ENCODE data around the gene RABGAP1L. TPM values are rescaled to one million over a fixed set of nuclear protein-coding genes. Genes with fewer than 3 reads are reported as not detected.
"Not testable (repeated sequence)": the region's sequence is repeated elsewhere in the genome, so short reads cannot be mapped to it uniquely, and the experiment has no call there.

RABGAP1L gene
- total RNA-seq, 1 donor = 29.8 TPM

DNA sequence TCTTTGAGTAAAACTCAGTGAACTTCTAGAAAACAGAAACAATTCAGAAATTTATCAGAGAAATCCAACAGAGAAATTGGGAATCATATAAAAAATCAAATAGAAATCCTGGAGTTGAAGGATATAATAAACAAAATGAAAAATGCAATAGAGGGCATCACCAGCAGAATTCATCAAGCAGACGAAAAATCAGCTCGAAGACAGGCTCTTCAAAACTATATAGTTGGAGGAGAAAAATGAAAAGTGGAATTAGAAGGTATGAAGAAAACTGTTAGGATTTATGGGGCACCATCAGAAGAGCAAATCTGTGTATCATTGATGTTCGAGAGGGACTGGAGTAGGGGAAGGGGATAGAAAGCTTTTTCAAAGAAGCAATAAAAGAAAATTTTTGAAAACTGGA, 167.0 kb downstream of the RABGAP1L start:
- no peak for DNase-seq (ENCODE audit: low read depth)
- no peak overlapping the region for H3K4me3 ChIP-seq (ENCODE audit: low read depth, low read length)
- TF ChIP-seq CTCF (IDR thresholded peaks at IDR 0.05; ENCODE audit: insufficient read depth, low read depth, low read length) = no peak

- no peak overlapping the region for H3K4me3 ChIP-seq (ENCODE audit: low read depth, low read length)
- TF ChIP-seq CTCF (IDR thresholded peaks at IDR 0.05; ENCODE audit: insufficient read depth, low read depth, low read length) = no peak
- no peak for DNase-seq (ENCODE audit: low read depth)
These were observed 174.1 kb downstream of the RABGAP1L start for GRCh38 chr1:174333437-174333836.

GRCh38 chr1:174337000-174337681, 177.8 kb downstream of the RABGAP1L start:
- TF ChIP-seq CTCF (IDR thresholded peaks at IDR 0.05; ENCODE audit: insufficient read depth, low read depth, low read length) = no peak
- no peak for DNase-seq (ENCODE audit: low read depth)

DNA sequence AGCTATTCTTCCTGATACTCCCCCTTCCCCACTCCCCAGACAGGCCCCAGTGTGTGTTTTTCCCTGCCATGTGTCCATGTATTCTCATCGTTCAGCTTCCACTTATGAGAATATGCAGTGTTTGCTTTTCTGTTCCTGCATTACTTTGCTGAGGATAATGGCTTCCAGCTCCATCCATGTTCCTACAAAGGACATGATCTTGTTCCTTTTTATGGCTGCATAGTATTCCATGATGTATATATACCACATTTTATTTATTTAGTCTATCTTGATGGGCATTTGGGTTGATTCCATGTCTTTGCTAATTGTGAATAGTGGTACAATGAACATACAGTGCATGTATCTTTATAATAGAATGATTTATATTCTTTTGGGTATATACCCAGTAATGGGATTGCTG, 181.1 kb downstream of the RABGAP1L start:
- not testable (repeated sequence) for DNase-seq (ENCODE audit: low read depth); H3K4me3 ChIP-seq (ENCODE audit: low read depth, low read length)

More at GRCh38 chr1:174337000-174337681, 177.8 kb downstream of the RABGAP1L start:
- no peak overlapping the region for H3K4me3 ChIP-seq (ENCODE audit: low read depth, low read length)

DNA sequence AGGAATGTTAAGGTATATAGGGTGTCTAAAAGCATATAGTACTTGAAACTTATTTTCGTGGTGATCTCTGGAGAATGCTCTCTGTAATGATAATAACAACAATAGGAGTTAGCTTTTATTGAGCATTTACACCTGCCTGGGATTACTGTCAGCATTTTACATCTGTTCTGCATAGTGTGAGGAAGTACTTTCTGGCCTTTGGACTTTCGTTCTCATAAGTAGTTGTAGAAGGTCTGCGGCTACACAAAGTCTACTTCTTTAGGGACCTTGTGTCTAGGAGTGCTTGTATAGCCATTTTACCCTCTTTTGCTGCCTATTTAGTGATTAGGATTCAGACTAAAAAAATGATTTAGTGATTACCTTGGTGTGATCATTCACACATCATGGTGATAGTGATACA, 184.8 kb downstream of the RABGAP1L start:
- DNase-seq (ENCODE audit: low read depth) = no peak
- no peak overlapping the region for H3K4me3 ChIP-seq (ENCODE audit: low read depth, low read length)
- no peak for TF ChIP-seq CTCF (IDR thresholded peaks at IDR 0.05; ENCODE audit: insufficient read depth, low read depth, low read length)

- TF ChIP-seq CTCF (IDR thresholded peaks at IDR 0.05; ENCODE audit: insufficient read depth, low read depth, low read length) = no peak
- no peak overlapping the region for H3K4me3 ChIP-seq (ENCODE audit: low read depth, low read length)
- DNase-seq (ENCODE audit: low read depth) = no peak
These were observed 192.8 kb downstream of the RABGAP1L start for GRCh38 chr1:174352117-174352516.

GRCh38 chr1:174352883-174353608, 193.7 kb downstream of the RABGAP1L start:
- no peak for TF ChIP-seq CTCF (IDR thresholded peaks at IDR 0.05; ENCODE audit: insufficient read depth, low read depth, low read length)
- H3K4me3 ChIP-seq (ENCODE audit: low read depth, low read length) = no peak overlapping the region
- DNase-seq (ENCODE audit: low read depth) = no peak
